HEK293 (cell line): ENCODE data around the gene CLSTN1.
A peak's percentile ranks its signal among the peaks of the same experiment; 100 is the strongest.

Source experiments
- CTCF ChIA-PET: fragments of 350-600 bp; formaldehyde crosslinking; extraction: SDS; loops from one replicate; lab custom pipeline; 2021; ENCODE audit warnings: antibody characterized with exemption; lab: Yijun Ruan, JAX
- POLR2A ChIA-PET: fragments of 300-600 bp; formaldehyde crosslinking; extraction: SDS; loops from one replicate; lab custom pipeline; 2020; ENCODE audit warnings: antibody characterized with exemption, inconsistent platforms; lab: Yijun Ruan, JAX
- H3K27ac ChIP-seq: fragments of 200-500 bp; sonication (Bioruptor generic); 2 replicates; pipeline ENCODE4 v1.5.1; 2014; ENCODE audit warnings: low read depth, low read length, control low read depth, inconsistent platforms; ENCODE audit errors: extremely low read depth
- H3K36me3 ChIP-seq, 2 experiments: fragments of 200-500 bp in 1 of 2; sonication (Bioruptor generic) in 1 of 2; 1 replicate in 1 of 2; 2 replicates in 1 of 2; pipeline ENCODE4 v1.5.1; 2014 to 2017; ENCODE audit warnings: inconsistent platforms in 2 of 2, low read length in 2 of 2; ENCODE audit not compliant: control insufficient read depth in 2 of 2, insufficient read depth in 1 of 2
- H3K4me1 ChIP-seq: fragments of 200-500 bp; sonication (Bioruptor generic); 2 replicates; pipeline ENCODE4 v1.5.1; 2014; ENCODE audit warnings: mild to moderate bottlenecking, low read length, inconsistent platforms; ENCODE audit not compliant: control insufficient read depth, insufficient read depth
- H3K4me3 ChIP-seq: 2 replicates; pipeline ENCODE4 v1.5.1; 2011; ENCODE audit warnings: low read depth, mild to moderate bottlenecking, control low read depth, low read length, moderate library complexity
- H3K9me3 ChIP-seq: fragments of 200-500 bp; sonication (Bioruptor generic); 2 replicates; pipeline ENCODE4 v1.5.1; 2014; ENCODE audit warnings: low read depth, low read length, inconsistent platforms; ENCODE audit not compliant: control insufficient read depth, insufficient read depth
- HOXD13 ChIP-seq: sonication (generic); formaldehyde crosslinking; IDR thresholded peaks from 2 replicates; pipeline ENCODE4 v1.8.0; 2022; ENCODE audit warnings: missing genetic modification reagents, borderline replicate concordance
- KLF1 ChIP-seq: fragments of 450-650 bp; formaldehyde crosslinking; IDR thresholded peaks from 2 replicates; pipeline ENCODE4 v1.5.1; 2016; ENCODE audit warnings: missing biosample characterization, missing genetic modification characterization
- TRIM28 ChIP-seq: IDR thresholded peaks from 2 replicates; pipeline ENCODE4 v1.6.1; 2011; ENCODE audit warnings: low read length, control low read depth, borderline replicate concordance
- YY2 ChIP-seq: fragments of 450-650 bp; formaldehyde crosslinking; IDR thresholded peaks from 2 replicates; pipeline ENCODE4 v1.5.1; 2016; ENCODE audit warnings: missing biosample characterization, missing genetic modification characterization
- ZNF132 ChIP-seq: fragments of 450-650 bp; formaldehyde crosslinking; IDR thresholded peaks from 2 replicates; pipeline ENCODE4 v1.5.1; 2017; ENCODE audit warnings: missing biosample characterization, missing genetic modification characterization, borderline replicate concordance
- ZNF394 ChIP-seq: fragments of 450-650 bp; formaldehyde crosslinking; IDR thresholded peaks from 2 replicates; pipeline ENCODE4 v1.5.1; 2016; ENCODE audit warnings: missing biosample characterization, missing genetic modification characterization, mild to moderate bottlenecking, moderate library complexity, borderline replicate concordance
- TF ChIP-seq, protein P1 (sequence below): fragments of 450-650 bp; formaldehyde crosslinking; IDR thresholded peaks from 2 replicates; pipeline ENCODE4 v1.5.1; 2016; ENCODE audit warnings: missing biosample characterization, missing genetic modification characterization
- TF ChIP-seq, protein P2 (sequence below): fragments of 450-650 bp; formaldehyde crosslinking; IDR thresholded peaks from 2 replicates; pipeline ENCODE4; 2016; ENCODE audit warnings: missing biosample characterization, missing genetic modification characterization
- TF ChIP-seq, protein P3 (sequence below): fragments of 450-650 bp; formaldehyde crosslinking; IDR thresholded peaks from 2 replicates; pipeline ENCODE4 v1.5.0; 2017; ENCODE audit warnings: missing biosample characterization, missing genetic modification characterization, borderline replicate concordance
- TF ChIP-seq, protein P4 (sequence below): fragments of 450-650 bp; formaldehyde crosslinking; IDR thresholded peaks from 2 replicates; pipeline ENCODE4 v1.5.1; 2016; ENCODE audit warnings: missing biosample characterization, missing genetic modification characterization
- TF ChIP-seq, protein P5 (sequence below): fragments of 450-650 bp; formaldehyde crosslinking; IDR thresholded peaks from 2 replicates; pipeline ENCODE4 v1.5.1; 2017; ENCODE audit warnings: missing biosample characterization, missing genetic modification characterization

Gene CLSTN1

DNA sequence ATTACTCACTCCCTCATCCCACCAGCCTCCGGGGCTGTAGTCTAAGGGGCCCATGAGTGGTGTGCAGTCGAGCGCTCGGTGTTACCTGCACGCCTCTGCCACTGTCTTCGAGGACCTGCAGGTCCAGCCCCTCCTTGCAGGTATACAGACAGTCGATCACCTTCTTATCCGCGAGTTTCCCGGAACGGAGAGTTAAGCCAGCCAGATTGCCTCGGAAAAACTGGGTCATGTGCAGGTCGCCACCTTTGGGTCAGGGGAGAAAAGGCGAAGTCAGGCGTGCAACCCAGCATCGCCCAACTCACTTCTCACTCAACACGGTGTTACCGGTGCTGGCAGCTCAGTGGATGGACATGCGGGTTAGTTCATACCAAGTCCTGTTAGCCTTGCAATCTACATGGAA, 88.0 kb downstream of the CLSTN1 start:
- Histone ChIP-seq H3K9me3 (no peaks in the 10 kb centered on the region), H3K27ac (no peak overlapping the region), H3K4me1 (no peaks in the 10 kb centered on the region), H3K4me3 (no peak overlapping the region), H3K36me3 (peaks cover 23 to 97% of the 10 kb centered on the region in 2 experiments; a peak in 2 of 3 replicates)
- TF ChIP-seq, protein P1, sequence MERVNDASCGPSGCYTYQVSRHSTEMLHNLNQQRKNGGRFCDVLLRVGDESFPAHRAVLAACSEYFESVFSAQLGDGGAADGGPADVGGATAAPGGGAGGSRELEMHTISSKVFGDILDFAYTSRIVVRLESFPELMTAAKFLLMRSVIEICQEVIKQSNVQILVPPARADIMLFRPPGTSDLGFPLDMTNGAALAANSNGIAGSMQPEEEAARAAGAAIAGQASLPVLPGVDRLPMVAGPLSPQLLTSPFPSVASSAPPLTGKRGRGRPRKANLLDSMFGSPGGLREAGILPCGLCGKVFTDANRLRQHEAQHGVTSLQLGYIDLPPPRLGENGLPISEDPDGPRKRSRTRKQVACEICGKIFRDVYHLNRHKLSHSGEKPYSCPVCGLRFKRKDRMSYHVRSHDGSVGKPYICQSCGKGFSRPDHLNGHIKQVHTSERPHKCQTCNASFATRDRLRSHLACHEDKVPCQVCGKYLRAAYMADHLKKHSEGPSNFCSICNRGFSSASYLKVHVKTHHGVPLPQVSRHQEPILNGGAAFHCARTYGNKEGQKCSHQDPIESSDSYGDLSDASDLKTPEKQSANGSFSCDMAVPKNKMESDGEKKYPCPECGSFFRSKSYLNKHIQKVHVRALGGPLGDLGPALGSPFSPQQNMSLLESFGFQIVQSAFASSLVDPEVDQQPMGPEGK (tag by site-specific recombination): no peak
- TF ChIP-seq ZNF132 (tag by site-specific recombination): no peak
- no peak for TF ChIP-seq KLF1
- no peak for TF ChIP-seq ZNF394
- TF ChIP-seq, protein P2, sequence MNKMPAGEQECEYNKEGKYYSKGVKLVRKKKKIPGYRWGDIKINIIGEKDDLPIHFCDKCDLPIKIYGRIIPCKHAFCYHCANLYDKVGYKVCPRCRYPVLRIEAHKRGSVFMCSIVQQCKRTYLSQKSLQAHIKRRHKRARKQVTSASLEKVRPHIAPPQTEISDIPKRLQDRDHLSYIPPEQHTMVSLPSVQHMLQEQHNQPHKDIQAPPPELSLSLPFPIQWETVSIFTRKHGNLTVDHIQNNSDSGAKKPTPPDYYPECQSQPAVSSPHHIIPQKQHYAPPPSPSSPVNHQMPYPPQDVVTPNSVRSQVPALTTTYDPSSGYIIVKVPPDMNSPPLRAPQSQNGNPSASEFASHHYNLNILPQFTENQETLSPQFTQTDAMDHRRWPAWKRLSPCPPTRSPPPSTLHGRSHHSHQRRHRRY (tag by site-specific recombination): no peak
- TF ChIP-seq, protein P3, sequence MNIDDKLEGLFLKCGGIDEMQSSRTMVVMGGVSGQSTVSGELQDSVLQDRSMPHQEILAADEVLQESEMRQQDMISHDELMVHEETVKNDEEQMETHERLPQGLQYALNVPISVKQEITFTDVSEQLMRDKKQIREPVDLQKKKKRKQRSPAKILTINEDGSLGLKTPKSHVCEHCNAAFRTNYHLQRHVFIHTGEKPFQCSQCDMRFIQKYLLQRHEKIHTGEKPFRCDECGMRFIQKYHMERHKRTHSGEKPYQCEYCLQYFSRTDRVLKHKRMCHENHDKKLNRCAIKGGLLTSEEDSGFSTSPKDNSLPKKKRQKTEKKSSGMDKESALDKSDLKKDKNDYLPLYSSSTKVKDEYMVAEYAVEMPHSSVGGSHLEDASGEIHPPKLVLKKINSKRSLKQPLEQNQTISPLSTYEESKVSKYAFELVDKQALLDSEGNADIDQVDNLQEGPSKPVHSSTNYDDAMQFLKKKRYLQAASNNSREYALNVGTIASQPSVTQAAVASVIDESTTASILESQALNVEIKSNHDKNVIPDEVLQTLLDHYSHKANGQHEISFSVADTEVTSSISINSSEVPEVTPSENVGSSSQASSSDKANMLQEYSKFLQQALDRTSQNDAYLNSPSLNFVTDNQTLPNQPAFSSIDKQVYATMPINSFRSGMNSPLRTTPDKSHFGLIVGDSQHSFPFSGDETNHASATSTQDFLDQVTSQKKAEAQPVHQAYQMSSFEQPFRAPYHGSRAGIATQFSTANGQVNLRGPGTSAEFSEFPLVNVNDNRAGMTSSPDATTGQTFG (tag by site-specific recombination): no peak
- no peak for TF ChIP-seq HOXD13 (CRISPR knock-in tag)
- POLR2A ChIA-PET: no interaction called here
- CTCF ChIA-PET: interaction anchor here (0.6 to 0.7 kb wide), 2 partner anchors 28 to 34 kb away, joined by 3 to 4 read pairs; no protein-coding TSS in a partner anchor

DNA sequence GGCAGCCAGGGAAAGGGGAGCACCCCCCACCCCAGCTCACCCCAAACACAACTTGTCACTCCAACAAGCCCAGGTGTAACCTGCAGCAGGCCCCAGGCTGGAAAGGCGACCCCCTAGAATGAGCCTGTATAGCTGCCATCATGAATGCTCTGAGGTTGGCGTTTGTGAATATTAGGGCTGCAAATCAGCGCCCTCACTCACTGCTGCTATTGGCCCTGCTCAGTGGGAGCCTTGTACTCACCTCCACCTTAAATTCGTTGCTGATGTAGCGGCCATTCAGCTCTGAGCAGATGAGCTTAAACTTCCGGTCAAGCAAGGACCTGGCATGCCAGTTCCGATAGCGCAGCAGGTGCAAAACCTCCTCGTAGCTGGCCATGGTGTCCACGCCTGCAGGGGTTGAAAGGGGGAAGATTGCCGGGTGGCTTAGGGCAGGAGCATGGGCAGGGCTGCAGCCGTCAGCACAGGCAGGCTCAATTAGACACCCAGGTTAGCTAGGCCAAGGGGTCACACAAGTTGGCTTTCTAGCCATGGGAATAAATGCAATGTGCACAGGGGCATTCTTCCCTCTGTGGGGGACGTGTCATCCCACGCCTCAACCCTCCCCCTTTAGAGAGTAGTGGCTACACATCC, 90.5 kb downstream of the CLSTN1 start:
- ChIA-PET POLR2A (no interaction called here), CTCF (interaction anchor here (0.9 to 1.2 kb wide), 3 partner anchors 11 to 43 kb away, joined by 3 to 4 read pairs (median 3); no protein-coding TSS in a partner anchor)
- H3K36me3 ChIP-seq: peaks cover 20 to 99% of the 10 kb centered on the region in 2 experiments
- TF ChIP-seq, protein P4, sequence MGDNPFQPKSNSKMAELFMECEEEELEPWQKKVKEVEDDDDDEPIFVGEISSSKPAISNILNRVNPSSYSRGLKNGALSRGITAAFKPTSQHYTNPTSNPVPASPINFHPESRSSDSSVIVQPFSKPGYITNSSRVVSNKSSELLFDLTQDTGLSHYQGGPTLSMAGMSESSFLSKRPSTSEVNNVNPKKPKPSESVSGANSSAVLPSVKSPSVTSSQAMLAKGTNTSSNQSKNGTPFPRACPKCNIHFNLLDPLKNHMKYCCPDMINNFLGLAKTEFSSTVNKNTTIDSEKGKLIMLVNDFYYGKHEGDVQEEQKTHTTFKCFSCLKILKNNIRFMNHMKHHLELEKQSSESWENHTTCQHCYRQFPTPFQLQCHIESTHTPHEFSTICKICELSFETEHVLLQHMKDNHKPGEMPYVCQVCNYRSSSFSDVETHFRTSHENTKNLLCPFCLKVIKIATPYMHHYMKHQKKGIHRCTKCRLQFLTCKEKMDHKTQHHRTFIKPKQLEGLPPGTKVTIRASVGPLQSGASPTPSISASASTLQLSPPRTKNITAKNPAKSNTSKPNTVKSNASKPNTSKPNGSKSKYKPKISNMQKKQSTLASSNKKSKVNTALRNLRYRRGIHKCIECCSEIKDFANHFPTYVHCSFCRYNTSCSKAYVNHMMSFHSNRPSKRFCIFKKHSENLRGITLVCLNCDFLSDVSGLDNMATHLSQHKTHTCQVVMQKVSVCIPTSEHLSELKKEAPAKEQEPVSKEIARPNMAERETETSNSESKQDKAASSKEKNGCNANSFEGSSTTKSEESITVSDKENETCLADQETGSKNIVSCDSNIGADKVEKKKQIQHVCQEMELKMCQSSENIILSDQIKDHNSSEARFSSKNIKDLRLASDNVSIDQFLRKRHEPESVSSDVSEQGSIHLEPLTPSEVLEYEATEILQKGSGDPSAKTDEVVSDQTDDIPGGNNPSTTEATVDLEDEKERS (tag by site-specific recombination): peak; percentile 82; the same call in 1 of the 2 replicates
- TF ChIP-seq YY2 (tag by site-specific recombination) (no peak), TRIM28 (peak; percentile 47; the same call in 1 of the 2 replicates)
- TF ChIP-seq, protein P5, sequence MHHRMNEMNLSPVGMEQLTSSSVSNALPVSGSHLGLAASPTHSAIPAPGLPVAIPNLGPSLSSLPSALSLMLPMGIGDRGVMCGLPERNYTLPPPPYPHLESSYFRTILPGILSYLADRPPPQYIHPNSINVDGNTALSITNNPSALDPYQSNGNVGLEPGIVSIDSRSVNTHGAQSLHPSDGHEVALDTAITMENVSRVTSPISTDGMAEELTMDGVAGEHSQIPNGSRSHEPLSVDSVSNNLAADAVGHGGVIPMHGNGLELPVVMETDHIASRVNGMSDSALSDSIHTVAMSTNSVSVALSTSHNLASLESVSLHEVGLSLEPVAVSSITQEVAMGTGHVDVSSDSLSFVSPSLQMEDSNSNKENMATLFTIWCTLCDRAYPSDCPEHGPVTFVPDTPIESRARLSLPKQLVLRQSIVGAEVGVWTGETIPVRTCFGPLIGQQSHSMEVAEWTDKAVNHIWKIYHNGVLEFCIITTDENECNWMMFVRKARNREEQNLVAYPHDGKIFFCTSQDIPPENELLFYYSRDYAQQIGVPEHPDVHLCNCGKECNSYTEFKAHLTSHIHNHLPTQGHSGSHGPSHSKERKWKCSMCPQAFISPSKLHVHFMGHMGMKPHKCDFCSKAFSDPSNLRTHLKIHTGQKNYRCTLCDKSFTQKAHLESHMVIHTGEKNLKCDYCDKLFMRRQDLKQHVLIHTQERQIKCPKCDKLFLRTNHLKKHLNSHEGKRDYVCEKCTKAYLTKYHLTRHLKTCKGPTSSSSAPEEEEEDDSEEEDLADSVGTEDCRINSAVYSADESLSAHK (tag by site-specific recombination): no peak
- no peak overlapping the region for H3K27ac ChIP-seq
- H3K4me3 ChIP-seq: no peak overlapping the region
- no peaks in the 10 kb centered on the region for H3K9me3 ChIP-seq
- no peaks in the 10 kb centered on the region for H3K4me1 ChIP-seq
